Loucy (cell line): ENCODE data around the gene ZNF32.

ENCODE experiments used
- H2AFZ ChIP-seq: fragments of 200-600 bp; sonication (generic); 2 replicates; pipeline ENCODE4 v1.6.0; 2016; ENCODE audit warnings: antibody characterized with exemption, mild to moderate bottlenecking, low read length, moderate library complexity
- H3F3A ChIP-seq: fragments of 200-600 bp; 2 replicates; pipeline ENCODE4 v1.6.0; 2016; ENCODE audit warnings: antibody characterized with exemption, low read depth, mild to moderate bottlenecking
- H3K27me3 ChIP-seq: fragments of 200-600 bp; sonication (generic); 2 replicates; pipeline ENCODE4 v1.6.1; 2014; ENCODE audit warnings: low read length, mild to moderate bottlenecking; ENCODE audit not compliant: insufficient read depth, poor library complexity, severe bottlenecking
- H3K36me3 ChIP-seq: fragments of 200-600 bp; sonication (generic); 2 replicates; pipeline ENCODE4 v1.6.1; 2016; ENCODE audit warnings: low read length; ENCODE audit not compliant: insufficient read depth
- H3K4me1 ChIP-seq: fragments of 200-600 bp; sonication (generic); 2 replicates; pipeline ENCODE4 v1.5.1; 2014; ENCODE audit warnings: low read length, mild to moderate bottlenecking; ENCODE audit not compliant: insufficient read depth, poor library complexity, severe bottlenecking
- H3K4me2 ChIP-seq: fragments of 200-600 bp; sonication (generic); 2 replicates; pipeline ENCODE4 v1.6.0; 2014; ENCODE audit warnings: antibody characterized with exemption, low read length, low read depth, mild to moderate bottlenecking; ENCODE audit not compliant: poor library complexity, severe bottlenecking
- H3K4me3 ChIP-seq: fragments of 200-600 bp; sonication (generic); 2 replicates; pipeline ENCODE4 v1.5.1; 2014; ENCODE audit warnings: low read length, mild to moderate bottlenecking, mixed read lengths; ENCODE audit not compliant: poor library complexity, severe bottlenecking
- H3K79me2 ChIP-seq: fragments of 200-600 bp; sonication (generic); 2 replicates; pipeline ENCODE4 v1.6.1; 2014; ENCODE audit warnings: low read length; ENCODE audit not compliant: insufficient read depth
- H3K9ac ChIP-seq: fragments of 200-600 bp; sonication (generic); 2 replicates; pipeline ENCODE4 v1.6.0; 2014; ENCODE audit warnings: mild to moderate bottlenecking, low read depth, low read length, moderate library complexity; ENCODE audit not compliant: poor library complexity, severe bottlenecking
- H3K9me2 ChIP-seq: fragments of 200-600 bp; sonication (generic); replicated peaks from 2 replicates; pipeline ENCODE4 v1.6.1; 2016; ENCODE audit warnings: low read depth, low read length, mixed read lengths
- H3K9me3 ChIP-seq: fragments of 200-600 bp; sonication (generic); 2 replicates; pipeline ENCODE4 v1.6.1; 2014; ENCODE audit warnings: mild to moderate bottlenecking, antibody characterized with exemption, low read length, low read depth; ENCODE audit not compliant: insufficient read depth
- H4K20me1 ChIP-seq: fragments of 200-600 bp; sonication (generic); 2 replicates; pipeline ENCODE4 v1.6.0; 2014; ENCODE audit warnings: antibody characterized with exemption, low read length, mild to moderate bottlenecking; ENCODE audit not compliant: insufficient read depth, poor library complexity, severe bottlenecking
- CTCF ChIP-seq: fragments of 200-600 bp; sonication (generic); conservative IDR thresholded peaks from 2 replicates; pipeline ENCODE4 v1.5.1; 2014; ENCODE audit warnings: mild to moderate bottlenecking, antibody characterized with exemption, low read length
- EZH2phosphoT487 ChIP-seq: fragments of 200-600 bp; IDR thresholded peaks from 2 replicates; pipeline ENCODE4 v1.6.1; 2018; ENCODE audit warnings: antibody characterized with exemption, mild to moderate bottlenecking, moderate library complexity, borderline replicate concordance

Gene ZNF32

GRCh38 chr10:43623351-43623750 is 25.3 kb downstream of the ZNF32 start:
- peak overlapping the region; percentile 91 for H2AFZ ChIP-seq
- peak overlapping the region; percentile 58 for H3K9ac ChIP-seq
- H3K9me2 ChIP-seq = no peaks in the 10 kb centered on the region
- no peaks in the 10 kb centered on the region for H4K20me1 ChIP-seq
- H3K36me3 ChIP-seq = no peaks in the 10 kb centered on the region
- peaks cover 19% of the 10 kb centered on the region for H3K4me1 ChIP-seq
- TF ChIP-seq CTCF (no peak), EZH2phosphoT487 (no peak)
- H3K79me2 ChIP-seq = no peaks in the 10 kb centered on the region
- H3K4me3 ChIP-seq = peak overlapping the region; percentile 70
- H3K9me3 ChIP-seq = peaks cover 3% of the 10 kb centered on the region; the same call in 1 of the 2 replicates
- H3K4me2 ChIP-seq = peak overlapping the region; percentile 84
- no peaks in the 10 kb centered on the region for H3F3A ChIP-seq
- H3K27me3 ChIP-seq = no peaks in the 10 kb centered on the region

- Histone ChIP-seq H3K9me3 (peaks cover 13% of the 10 kb centered on the region; the same call in 1 of the 2 replicates), H3K9ac (no peak overlapping the region), H3F3A (no peaks in the 10 kb centered on the region), H3K27me3 (no peaks in the 10 kb centered on the region), H3K36me3 (no peaks in the 10 kb centered on the region), H3K4me2 (peak overlapping the region; percentile 84), H3K4me1 (peaks cover 19% of the 10 kb centered on the region), H3K4me3 (peak overlapping the region; percentile 70), H3K9me2 (no peaks in the 10 kb centered on the region), H3K79me2 (no peaks in the 10 kb centered on the region), H2AFZ (no peak overlapping the region), H4K20me1 (no peaks in the 10 kb centered on the region)
- TF ChIP-seq EZH2phosphoT487 = no peak
- no peak for TF ChIP-seq CTCF
These were observed 26.6 kb downstream of the ZNF32 start for GRCh38 chr10:43622038-43622437.

- H2AFZ ChIP-seq = no peak overlapping the region
- H3F3A ChIP-seq = no peaks in the 10 kb centered on the region
- no peaks in the 10 kb centered on the region for H3K27me3 ChIP-seq
- peaks cover 10% of the 10 kb centered on the region; the same call in 1 of the 2 replicates for H3K36me3 ChIP-seq
- H3K79me2 ChIP-seq = no peaks in the 10 kb centered on the region
- H3K9me2 ChIP-seq = no peaks in the 10 kb centered on the region
- H3K9me3 ChIP-seq = peaks cover 28% of the 10 kb centered on the region; the same call in 1 of the 2 replicates
- no peak overlapping the region for H3K9ac ChIP-seq
- no peak overlapping the region for H3K4me2 ChIP-seq
- H3K4me1 ChIP-seq = peaks cover 19% of the 10 kb centered on the region
- no peak for TF ChIP-seq CTCF
- TF ChIP-seq EZH2phosphoT487 = no peak
- H3K4me3 ChIP-seq = no peak overlapping the region
- H4K20me1 ChIP-seq = no peaks in the 10 kb centered on the region
These were observed 29.3 kb downstream of the ZNF32 start for GRCh38 chr10:43619368-43619767.
